Superior temporal gyrus (tissue), 1 donor: Measurements from ENCODE around the gene HAVCR2.

Experiments
- DNase-seq: peaks from one replicate; pipeline ENCODE4 v3.0.0-alpha.2; 2016; ENCODE audit errors: extremely low spot score

HAVCR2 gene

DNA sequence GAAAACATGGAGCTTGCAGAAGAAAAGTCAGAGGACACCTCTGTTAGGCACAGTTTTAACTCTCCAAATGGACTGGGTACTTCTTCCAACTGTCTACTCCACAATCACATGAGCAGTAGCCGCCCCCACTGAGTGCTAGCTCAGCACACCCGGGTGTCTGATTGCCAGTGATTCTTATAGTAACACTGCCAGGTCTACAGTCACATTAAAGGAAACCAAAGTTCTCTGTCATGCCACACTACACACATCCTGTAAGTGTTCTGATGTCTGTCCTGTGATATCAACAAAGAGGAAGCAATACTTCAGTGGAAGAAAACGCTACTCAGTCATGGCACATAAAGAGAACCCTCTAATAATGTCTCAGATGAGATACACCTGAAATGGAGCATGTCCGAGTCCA lies at the start of gene HAVCR2:
TSS of gene HAVCR2 (minus strand) at position 69 of the 400 bp plus-strand sequence. CDS start at position 8, 61 bp downstream.
- DNase-seq = peak; percentile 68

DNA sequence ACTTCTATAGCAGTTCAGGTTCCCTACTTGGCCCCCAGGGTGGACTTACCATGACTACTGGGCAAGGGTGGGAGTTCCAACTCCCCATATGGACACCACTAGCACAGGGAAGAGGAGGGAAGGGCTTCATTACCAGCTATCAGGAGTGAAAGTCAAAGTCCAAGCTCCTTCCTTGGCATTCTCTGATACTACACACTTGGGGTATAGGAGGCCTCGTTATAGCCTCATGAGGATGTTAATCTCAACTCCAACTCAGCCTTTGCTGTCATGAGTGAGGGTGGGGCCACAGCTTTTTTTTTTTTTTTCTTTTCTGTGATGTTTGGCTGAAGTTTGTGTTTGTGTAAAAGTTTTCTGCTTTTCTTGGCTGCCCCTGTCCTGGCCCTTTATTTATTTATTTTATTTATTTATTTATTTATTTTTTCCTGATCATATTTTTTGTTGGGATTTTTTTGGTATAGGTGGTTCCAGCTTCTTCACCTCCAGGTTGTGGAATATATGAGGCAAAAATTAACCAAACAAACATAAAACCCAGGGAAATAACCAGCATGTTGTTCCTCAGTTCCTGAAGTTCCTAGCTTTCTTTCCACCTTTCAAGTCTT lies 48.5 kb upstream of the HAVCR2 start:
- no peak for DNase-seq

DNA sequence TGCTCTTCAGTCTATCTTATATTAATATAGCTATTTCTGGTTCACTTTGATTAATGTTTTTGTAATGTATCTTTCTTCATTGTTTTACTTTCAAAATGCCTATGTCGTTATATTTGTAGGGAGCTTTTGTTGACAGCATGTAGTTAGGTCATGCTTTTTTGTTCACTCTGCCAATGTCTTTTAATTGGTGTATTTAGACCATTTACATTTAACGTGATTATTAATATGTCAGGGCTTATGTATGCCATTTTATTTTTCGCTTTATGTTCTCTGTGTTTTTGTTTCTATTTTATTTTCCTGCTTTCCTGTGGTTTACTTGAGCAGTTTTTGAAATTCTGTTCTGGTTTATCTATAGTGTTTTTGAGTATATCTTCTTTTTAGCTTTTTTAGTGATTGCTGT lies 46.5 kb upstream of the HAVCR2 start:
- DNase-seq = no peak

DNA sequence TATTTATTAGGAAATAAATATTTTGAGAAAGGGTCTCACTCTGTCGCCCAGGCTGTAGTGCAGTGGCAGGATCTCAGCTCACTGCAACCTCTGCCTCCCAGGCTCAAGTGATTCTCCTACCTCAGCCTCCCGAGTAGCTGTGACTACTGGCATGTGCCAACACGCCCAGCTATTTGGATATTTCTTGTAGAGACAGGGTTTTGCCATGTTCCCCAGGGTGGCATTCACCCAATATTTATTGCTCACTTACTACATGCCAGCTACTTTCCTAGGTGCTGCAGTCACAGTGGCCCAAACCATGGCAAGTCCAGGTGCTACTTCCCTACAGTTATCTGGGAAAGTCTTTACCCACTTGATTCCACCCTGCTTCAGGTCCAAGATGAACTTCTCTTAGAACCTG lies 42.2 kb upstream of the HAVCR2 start:
- DNase-seq = no peak

DNA sequence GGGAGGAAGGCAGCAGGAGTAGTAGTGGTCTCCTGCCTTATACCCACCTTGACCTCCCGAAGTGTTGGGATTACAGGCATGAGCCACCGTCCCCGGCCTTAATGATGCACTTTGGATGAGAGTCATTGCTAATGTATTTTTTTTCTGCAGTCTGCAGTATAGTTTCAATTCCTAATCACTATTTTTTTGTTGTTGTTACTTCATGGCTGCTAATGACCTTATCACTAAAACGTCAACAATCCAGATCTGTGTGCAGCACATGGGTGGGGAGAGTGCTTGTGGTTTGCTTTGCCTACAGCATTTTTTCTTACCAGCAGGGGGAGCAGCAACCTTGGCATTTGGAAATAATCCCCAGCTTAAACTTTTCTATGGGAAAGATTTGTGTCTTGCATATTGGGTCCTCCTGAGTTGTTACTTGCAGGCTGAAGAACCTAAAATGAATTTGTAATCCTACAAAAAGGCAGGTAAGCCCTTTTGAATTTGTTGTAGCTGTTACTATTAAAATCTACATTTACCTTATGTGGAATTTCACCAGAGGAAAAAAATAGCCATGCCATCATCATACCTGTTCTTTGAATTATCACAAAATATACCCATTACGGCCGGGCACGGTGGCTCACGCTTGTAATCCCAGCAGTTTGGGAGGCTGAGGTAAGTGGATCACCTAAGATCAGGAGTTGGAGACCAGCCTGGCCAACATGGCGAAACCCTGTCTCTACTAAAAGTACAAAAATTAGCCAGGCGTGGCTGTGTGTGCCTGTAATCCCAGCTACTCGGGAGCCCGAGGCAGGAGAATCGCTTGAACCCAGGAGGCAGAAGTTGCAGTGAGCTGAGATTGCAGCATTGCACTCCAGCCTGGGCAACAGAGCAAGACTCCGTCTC lies 40.1 kb upstream of the HAVCR2 start:
- DNase-seq = peak; percentile 88

DNA sequence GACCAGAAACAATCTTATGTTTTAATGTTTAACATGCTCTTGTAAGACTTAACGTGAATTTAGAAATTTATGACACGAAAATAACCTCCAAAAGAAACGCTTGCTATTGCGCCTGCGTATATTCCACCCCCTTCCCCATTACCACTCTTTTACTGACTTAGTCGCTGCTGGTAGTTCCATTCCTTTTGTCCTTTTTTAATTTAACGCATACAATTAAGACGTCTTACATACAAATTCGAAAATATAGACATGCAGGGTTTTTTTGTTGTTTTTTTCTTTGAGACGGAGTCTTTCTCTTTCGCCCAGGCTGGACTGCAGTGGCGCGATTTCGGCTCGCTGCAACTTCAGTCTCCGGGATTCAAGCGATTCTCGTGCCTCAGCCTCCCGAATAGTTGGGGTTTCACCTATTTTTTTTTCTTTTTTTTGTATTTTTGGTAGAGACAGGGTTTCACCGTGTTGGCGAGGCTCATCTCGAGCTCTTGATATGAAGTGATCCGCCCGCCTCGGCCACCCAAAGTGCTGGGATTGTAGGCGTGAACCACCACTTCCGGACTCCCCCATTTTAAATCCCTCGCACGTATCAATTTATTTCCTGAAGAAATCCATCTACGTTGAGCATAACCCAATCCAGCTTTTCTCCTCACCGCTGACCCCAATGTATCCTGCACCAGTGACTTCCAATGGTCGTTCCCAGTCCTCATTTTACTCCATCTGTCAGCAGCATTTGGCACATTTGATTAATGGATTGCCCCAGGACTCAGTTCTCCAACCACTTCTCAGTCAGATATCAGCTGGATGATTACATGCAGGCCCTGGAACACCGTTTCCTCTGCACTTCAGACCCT lies 34.5 kb upstream of the HAVCR2 start:
- no peak for DNase-seq

DNA sequence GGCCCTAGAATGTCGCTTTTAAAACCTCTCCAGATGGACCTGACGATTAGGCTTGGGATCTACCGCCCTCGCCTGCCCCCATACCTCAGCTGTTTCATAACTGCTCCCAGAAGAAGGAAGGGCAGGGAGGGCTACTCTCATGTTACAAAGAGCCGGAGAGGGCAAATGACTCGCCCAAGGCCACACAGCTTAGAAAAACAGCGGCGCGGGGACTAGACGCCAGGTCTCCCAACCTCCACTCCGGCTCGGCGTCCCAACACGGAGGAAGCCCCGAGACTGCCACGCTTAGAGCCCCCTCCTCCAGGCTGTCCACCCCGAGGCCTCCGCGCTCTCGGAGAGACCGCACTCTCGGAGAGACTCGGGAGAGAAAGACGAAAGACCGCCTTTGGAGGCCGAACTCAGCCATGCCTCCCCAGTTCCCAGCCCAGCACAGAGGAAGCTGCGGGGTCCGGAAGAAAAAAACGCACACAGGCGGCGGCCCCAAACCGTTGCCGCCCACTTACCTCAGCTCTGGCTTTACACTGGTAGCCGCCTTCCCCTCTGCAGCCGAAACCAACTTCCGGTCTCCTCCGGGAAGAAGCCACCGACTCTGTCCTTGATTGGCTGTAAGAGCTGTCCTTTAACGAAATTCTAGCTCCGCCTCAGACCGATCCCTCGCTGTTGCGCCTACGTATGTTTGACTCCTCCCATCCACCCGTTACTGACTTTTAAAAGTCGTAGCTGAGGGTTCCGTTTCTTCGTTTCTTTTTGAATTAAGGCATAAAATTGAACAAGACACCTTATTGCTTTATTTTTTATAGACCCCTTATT lies 33.7 kb upstream of the HAVCR2 start, which contains the start of gene MED7:
TSS of gene MED7 (minus strand) at position 549 of the 810 bp plus-strand sequence. CDS start 3,434 bp downstream, outside the sequence.
- DNase-seq = peak; percentile 100

DNA sequence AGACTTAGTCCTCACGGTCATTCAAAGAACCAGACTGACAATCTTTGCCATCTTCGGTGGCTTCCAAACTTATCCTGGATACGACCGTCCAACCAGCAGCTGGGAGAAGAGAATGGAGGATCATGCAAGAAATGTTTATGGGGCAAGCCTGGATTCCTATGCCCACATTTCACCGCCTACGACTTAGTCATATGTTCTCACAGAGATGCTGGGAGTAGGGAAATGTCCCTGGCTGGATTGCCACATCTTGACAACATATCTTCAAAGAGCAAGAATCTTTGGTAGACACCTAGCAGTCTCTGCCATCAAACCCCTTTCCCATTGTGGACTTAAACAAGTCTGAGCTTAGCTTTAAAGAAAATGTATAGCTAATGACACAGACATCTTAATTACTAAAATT lies 28.8 kb upstream of the HAVCR2 start:
- peak; percentile 34 for DNase-seq

DNA sequence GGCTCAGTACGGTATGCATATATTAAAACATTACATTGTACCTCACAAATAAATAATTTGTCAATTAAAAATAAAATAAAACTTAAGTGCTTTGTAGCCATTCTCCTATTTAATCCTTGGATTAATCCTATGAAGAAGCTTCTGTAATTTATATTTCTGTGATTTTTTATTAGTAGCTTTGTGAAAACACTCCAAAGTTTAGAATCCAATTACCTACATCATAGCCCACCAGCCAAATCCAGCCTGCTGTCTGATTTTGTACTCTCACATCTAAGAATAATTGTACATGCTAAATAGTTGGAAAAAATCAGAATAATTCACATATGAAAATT lies 23.4 kb upstream of the HAVCR2 start:
- DNase-seq = no peak

DNA sequence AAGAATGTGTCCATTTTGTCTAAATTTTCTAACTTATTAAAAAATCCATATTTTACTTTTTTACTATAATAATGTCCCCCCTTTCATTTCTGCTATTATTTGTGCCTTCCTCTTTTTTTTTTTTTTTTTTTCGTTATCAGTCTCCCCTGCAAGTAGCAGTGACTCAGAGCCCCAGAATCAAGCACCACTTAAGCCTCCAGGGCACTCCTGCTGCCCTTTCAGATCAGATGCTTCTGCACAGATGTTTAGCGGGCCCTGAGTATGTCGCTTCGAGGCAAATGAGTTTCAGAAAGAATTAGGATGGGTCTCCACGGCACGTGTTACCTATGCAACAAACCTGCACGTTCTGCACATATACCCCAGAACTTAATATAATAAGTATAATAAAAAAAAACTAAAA lies 22.1 kb upstream of the HAVCR2 start:
- no peak for DNase-seq

DNA sequence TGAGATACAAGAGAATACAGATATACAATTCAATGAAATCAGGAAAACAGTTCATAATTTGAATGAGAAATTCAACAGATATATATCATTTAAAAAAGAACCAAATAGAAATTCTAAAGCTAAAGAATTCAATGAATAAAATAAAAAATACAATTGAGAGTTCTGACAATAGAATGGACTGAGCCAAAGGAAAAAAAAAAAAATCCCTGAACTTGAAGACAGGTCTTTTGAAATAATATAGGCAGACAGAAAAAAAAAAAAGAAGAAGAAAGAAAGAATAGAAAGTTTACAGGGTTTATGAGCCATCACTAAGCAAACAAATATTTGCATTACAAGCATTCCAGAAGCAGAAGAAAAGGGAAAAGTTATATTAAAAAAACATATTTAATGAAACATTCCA lies 12.9 kb upstream of the HAVCR2 start:
- DNase-seq = no peak

DNA sequence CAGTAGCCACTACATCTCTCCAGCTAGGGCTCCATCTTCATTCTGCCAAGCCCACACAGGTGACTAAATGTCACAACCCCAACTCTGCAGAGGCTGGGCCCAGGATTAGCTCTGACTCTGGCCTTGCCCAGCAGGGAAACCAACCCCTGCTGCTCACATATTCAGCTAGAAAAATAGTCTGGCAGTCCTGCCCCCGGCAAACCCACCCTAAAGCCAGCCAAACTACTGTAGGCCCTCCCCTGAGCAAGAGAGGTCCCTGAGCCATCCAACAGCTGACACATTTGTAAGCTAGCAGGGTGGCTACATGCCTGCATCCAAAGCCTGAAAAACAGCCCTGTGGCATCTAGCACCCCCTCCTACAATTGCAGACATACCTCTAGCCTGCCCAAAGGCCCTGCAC lies 11.3 kb upstream of the HAVCR2 start:
- DNase-seq = no peak

DNA sequence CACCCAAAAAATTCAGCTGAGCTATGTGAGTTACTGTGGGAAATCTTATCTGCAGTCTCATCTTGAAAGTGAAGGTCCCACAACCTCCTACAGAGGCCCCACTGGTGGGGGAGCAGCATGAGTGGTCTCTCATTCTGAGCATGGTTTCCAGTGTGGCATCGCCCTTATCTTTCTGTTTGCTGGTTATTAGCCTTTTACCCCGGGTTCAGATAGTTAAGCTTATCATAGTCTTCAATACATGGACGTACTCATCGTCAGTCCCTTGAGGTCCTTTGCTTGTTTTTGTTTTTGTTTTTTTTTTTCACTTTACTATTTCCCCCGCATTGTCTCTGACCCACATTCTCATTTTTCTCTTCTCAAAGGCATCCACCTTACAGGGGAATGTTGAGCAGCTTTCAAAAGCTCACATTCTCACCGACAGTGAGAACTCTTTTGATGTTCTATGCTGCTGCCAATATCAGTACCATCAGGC lies 7.7 kb upstream of the HAVCR2 start:
- DNase-seq = no peak

DNA sequence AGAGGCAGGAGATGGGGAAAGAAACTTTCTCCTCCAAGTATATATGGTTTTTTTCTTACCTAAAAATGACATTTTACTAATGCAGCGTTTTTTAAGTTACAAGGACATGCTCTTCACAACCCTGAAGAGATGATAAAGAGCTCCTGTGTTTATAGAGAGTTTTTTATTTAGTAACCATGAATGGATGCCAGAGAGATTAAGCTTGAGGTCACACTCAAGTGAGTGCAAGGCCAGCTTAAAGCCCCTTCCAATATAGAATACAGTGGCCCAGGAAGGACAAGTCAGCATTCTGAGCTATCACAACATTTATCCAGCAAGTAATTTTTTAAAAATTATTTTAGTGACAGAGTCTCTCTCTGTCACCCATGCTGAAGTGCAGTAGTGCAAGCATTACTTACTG lies 6.7 kb upstream of the HAVCR2 start:
- DNase-seq = no peak

DNA sequence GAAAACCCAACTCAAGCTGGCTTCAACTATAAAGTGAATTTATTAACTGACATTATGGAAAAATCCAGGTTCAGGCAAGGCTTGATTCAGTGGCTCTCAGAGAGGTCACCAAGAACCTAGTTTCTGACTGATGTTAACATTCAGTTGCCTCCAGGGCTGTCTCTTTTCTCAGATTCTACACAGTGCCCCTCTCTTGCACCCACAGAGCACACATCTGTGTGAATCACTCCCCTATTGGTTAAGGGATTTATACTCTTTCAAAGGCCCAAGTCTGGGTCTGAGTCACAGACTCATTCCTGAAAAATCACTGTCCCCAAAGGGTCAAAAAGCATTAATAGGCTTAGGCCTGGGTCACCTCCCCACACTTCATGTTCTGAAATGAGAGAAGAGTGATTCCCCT lies 6.2 kb upstream of the HAVCR2 start:
- DNase-seq = no peak

DNA sequence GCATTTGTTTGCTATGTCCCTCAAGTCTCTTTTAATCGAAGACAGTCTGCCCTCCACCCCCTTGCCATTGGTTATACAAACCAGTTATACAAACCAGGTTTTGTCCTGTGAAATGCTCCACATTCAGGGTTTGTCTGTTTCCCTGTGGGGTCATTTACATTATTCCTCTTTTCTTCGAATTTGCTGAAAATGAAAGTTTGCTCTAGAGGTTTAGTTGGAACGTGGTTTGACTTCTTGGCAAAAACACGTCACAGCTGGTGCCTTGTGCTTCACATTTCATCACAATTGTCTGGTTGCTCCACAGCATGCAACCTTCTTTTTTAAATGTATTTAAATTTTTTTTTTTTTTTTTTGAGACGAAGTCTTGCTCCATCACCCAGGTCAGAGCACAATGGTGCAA lies 4.2 kb upstream of the HAVCR2 start:
- no peak for DNase-seq

DNA sequence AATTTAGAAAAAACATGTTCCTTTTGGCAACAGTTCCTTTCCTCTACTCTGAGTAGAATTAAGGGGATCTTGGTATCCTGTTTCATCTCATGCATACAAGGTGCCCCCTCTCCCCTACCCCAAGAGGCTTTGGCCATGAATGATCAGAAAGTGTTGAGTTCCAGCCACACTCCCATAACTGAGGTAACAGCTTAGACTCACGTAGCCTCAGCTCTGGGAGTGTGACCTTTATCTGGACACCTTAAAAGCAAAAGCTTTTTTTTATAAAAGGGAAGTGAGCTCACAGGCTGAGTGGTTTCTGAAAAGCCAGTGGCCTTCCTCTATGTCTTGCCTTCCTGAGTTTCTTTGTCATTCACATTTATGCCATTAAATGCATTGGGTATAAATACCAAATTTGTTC lies 900 bp upstream of the HAVCR2 start:
- no peak for DNase-seq

DNA sequence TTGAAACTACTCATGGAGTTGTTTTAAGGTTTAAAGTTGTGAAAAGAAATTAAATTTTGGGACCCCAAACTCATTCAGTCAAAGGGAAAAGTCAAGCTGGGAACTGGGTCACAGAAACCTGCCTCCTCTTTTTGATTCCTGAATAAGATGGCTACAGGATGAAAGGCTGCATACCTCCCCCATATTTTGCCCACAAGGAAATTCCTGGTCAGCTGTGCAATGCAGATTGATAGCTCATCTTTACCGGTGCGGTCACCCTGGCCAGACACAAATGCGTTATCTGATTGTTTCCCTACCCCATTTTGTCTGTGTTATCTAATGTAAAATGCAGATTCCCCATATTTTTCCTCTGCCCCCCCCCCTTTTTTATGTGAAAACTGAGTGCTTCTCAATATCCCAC lies 1.3 kb downstream of the HAVCR2 start:
- no peak for DNase-seq

DNA sequence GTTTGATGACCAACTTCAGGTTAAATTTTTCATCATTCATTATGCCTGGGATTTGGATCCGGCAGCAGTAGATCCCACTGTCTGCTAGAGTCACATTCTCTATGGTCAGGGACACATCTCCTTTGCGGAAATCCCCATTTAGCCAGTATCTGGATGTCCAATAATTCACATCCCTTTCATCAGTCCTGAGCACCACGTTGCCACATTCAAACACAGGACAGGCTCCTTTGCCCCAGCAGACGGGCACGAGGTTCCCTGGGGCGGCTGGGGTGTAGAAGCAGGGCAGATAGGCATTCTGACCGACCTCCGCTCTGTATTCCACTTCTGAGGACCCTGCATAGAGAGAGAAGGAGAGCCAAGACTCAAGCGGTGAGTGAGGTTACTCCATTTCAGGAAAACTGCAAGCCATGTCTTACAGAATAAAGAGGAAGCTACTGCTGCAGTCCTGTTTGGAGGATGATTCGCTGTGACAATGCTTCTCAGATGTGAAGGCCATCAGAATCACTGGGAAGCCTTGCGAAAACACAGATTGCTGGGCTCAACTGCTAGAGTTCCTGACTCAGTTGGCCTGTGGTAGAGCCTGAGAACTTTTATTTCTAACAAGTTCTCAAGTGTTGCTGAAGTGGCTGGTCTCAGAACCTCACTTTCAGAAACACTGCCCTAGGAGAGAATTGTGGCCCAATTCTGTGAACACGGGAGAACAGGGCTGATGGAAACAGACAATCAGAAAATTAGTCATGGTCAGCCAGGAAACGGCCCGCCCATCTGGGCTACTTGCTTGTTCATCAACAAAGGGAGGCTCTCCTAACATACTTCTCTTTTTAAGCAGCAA lies 2.0 kb downstream of the HAVCR2 start:
- DNase-seq = no peak

DNA sequence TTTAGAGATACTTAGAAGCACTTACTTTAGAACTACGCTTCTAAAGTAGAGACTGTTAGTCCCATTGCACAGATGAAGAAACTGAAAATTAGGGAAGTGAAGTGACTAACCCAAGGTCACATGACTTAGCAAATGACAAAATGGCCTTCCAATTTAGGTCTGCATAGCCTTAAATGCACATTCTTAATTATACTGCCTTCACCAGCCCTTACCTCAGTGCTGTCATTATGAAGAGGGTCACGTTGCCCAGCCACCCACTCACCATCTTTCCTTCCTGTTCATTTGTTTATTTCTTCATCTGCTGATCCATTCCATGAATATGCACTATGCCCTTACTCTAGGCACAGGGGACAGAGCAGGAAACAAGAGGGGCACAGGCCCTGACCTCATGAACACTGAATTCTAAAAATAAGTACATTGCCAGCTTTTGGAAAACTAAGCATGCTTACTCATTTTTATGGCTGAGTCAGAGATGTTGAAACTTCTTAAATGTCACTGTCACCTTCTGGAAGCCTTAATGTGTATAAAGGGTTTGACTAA lies 8.6 kb downstream of the HAVCR2 start:
- no peak for DNase-seq
